ENCODE data around the gene CDYL2.

Gene CDYL2

DNA sequence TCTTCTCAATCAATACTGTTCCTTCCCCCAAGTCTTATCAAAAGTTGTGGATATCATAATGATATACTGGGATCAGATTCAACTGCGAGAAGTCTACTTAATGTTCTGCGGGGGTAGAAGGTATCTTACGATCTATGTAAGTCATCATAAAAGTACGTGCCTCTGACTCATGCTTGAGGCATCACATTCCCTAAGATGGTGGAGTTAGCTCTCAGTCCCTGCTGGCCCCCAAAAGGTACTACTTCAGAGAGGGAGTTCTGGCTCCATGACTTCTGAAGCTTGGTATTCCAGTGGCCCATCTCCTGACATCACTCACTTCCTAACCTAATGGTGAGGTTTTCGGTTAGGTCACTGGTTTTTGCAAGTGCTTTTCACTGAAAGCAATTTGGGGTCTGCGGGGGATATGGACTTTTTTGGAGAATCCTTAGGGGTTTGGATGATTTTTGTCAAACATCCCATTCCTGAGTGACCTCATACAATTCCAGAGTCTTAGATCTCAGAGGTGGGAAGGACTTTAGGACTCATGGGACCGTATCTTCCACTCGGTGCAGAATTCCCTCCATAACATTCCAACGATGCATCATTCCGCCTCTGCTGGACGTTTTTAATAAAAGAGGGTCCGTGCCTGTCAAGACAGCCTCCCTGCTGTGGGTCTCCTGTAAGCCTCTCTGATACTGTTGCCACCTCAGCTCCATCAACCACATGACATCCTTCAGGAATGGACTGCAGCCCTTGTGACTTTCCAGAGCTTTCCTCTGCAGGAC, 189.3 kb downstream of the CDYL2 start:
- no peak for DNase-seq (ENCODE audit: extremely low spot score)
- TF ChIP-seq, protein P1, sequence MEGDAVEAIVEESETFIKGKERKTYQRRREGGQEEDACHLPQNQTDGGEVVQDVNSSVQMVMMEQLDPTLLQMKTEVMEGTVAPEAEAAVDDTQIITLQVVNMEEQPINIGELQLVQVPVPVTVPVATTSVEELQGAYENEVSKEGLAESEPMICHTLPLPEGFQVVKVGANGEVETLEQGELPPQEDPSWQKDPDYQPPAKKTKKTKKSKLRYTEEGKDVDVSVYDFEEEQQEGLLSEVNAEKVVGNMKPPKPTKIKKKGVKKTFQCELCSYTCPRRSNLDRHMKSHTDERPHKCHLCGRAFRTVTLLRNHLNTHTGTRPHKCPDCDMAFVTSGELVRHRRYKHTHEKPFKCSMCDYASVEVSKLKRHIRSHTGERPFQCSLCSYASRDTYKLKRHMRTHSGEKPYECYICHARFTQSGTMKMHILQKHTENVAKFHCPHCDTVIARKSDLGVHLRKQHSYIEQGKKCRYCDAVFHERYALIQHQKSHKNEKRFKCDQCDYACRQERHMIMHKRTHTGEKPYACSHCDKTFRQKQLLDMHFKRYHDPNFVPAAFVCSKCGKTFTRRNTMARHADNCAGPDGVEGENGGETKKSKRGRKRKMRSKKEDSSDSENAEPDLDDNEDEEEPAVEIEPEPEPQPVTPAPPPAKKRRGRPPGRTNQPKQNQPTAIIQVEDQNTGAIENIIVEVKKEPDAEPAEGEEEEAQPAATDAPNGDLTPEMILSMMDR (IDR thresholded peaks at IDR 0.05; ENCODE audit: control extremely low read depth, extremely low read depth, low read depth, missing control alignments) = no peak
- ChIA-PET POLR2A (no interaction called here), CTCF (interaction anchor here (1.2 to 2.3 kb wide), 2 partner anchors 88 to 210 kb away, joined by 3 to 6 read pairs; no protein-coding TSS in a partner anchor)

DNA sequence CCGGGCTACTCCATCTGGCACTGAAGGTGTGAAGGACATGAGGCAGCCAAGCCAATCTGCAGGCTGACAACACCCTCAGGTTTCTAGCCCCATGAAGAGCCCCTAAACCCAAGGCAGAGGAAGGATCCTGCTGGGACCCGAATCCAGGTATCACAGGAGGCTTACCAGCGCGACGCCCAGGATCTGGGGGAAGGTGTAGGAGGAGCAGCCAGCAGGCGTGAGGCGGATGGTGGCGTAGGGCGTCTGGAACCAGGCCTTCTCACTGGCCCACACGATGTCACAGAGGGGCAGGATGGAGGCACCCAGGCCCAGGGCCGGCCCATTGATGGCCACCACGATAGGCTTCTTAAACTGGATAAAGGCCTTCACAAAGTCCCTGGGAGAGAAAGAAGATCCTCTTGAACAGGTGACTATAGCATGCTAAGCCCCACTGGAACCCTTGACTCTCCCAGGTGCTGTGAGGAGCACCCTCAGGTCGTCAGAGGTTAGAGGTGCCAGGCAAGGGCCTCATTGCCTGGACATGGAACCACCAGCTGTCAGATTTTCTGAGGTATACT, 191.9 kb downstream of the CDYL2 start:
- TF ChIP-seq, protein P1 (IDR thresholded peaks at IDR 0.05; ENCODE audit: control extremely low read depth, extremely low read depth, low read depth, missing control alignments) = no peak
- ChIA-PET CTCF (interaction anchor here (1.5 kb wide), 1 partner anchor 11 kb away, joined by 10 read pairs; no protein-coding TSS in a partner anchor), POLR2A (no interaction called here)
- peak; percentile 10 for DNase-seq (ENCODE audit: extremely low spot score)

DNA sequence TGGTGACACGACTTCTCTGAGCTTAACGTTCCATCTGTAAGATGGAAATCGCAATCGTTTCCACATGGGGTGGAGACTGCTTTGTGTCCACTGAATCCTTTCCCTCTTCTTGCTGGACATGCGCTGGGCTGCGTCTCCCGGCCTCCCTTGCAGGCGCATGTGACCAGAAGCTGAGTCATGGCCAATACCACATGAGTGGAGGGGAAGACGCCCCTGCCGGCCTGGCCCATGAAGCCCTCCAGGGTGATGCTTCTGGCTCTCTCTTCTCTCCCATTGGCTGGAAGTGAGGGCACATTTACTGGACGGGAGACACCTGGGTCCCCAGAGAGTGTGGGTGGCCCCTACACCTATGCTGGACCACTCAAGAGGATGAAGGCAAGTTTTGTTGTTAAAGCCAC, 192.5 kb downstream of the CDYL2 start:
- peak; percentile 13 for DNase-seq (ENCODE audit: extremely low spot score)
- ChIA-PET POLR2A (no interaction called here), CTCF (interaction anchor here (1.2 kb wide), 1 partner anchor 213 kb away, joined by 3 read pairs; no protein-coding TSS in a partner anchor)
- TF ChIP-seq, protein P1 (IDR thresholded peaks at IDR 0.05; ENCODE audit: control extremely low read depth, extremely low read depth, low read depth, missing control alignments) = no peak

DNA sequence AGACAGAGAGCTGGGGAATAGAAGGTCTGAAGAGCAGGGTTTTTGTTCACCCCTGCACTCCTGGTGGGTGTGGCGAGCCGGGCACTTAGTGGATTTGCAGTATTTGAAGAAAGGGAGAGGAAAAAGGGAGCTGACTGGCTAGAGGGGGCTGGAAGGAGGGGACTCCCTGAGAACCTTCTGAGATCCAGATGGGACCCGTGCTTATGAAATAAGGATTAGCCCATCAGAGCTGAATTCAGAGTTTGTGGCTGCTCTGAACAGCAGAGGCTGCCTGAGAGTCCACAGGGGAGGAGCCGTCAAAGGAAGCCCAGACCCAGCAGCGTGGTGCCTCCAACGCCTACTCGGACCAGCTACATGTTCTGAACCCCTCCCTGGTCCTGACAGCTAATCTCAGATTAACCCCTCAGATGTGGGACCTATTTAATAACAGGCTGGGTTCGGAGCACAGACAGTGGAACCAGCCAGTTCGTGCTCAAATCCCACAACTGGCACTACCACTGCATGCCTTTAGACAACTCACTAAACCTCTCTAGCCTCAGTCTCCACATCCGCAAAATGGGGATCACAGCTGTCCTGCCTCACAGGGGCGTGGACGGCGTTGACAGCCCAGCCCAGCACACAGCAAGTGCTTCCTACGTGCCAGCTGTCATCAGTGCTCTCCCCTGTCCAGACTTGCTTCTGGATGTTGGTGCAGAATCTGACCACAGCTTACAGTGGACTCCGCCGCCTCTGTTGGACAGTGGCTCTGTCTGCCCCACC, 193.0 kb downstream of the CDYL2 start:
- ChIA-PET POLR2A (no interaction called here), CTCF (interaction anchor here (1.2 kb wide), 1 partner anchor 214 kb away, joined by 3 read pairs; no protein-coding TSS in a partner anchor)
- TF ChIP-seq, protein P1 (IDR thresholded peaks at IDR 0.05; ENCODE audit: control extremely low read depth, extremely low read depth, low read depth, missing control alignments) = no peak
- DNase-seq (ENCODE audit: extremely low spot score) = peak; percentile 7

DNA sequence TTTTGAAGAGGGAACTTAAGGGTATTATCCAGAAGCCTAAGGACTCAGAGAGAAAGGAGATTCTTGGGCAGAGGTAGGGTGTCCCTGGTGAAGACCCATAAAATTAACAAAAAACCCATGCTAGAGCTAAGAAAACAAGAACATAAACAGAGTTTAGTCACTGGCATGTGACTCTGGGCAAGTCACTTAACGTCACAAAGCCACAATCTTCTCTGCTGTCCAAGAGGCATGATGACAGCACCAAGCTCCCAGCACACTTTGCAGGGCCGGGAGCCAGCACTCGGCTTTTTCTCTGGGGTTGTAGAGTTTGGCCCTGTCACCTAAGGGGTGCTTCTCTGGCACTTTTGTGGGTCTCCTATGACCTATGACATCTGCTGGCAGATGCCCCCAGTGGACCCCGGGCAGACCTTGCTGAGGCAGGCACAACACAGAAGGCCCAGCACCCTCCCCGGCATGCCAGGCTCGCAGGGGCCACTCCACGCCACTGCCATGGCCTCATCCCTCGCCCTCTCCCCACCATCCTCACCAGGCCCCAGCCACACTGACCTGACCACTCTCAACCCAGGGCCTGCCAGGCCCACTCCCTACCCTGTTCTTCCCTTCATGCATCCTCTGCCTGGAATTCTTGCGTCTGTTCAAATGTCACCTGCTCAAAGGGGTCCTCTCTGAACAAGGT, 193.8 kb downstream of the CDYL2 start:
- peak; percentile 6 for DNase-seq (ENCODE audit: extremely low spot score)
- ChIA-PET CTCF (interaction anchor here (1.2 to 3.6 kb wide), 2 partner anchors 9 to 214 kb away, joined by 3 to 11 read pairs; no protein-coding TSS in a partner anchor), POLR2A (no interaction called here)
- TF ChIP-seq, protein P1 (IDR thresholded peaks at IDR 0.05; ENCODE audit: control extremely low read depth, extremely low read depth, low read depth, missing control alignments) = no peak

DNA sequence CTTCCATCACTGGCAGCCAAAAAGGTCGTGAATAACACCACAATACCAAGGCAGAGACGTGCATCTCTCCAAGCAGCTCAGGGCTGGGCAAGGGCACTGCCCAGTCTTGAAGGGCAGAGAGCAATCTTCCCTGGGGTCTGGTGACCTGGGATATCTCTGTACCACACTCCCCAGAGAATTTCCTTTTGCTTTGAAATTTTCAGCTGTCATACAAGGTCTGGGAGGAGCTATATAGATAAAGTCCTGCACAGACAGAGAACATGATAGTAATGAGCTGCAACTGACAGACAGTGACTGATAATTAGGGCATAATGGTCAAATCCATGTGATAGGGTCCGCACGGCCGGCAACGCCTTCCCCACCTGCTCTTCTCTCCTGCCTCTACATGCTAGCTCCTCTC, 195.5 kb downstream of the CDYL2 start:
- no peak for DNase-seq (ENCODE audit: extremely low spot score)
- TF ChIP-seq, protein P1 (IDR thresholded peaks at IDR 0.05; ENCODE audit: control extremely low read depth, extremely low read depth, low read depth, missing control alignments) = no peak
- CTCF ChIA-PET = interaction anchor here (0.7 to 3.6 kb wide), 6 partner anchors 11 to 82 kb away, joined by 3 to 11 read pairs (median 4); no protein-coding TSS in a partner anchor
- POLR2A ChIA-PET = no interaction called here
